ENCODE data around the gene ARHGAP28.
A peak's percentile ranks its signal among the peaks of the same experiment; 100 is the strongest.

ARHGAP28 gene

GRCh38 chr18:6757931-6758330, 28.4 kb downstream of the ARHGAP28 start:
- in situ Hi-C loops (cut with HindIII; ENCODE audit: low sequenced_read_pairs): no loop called here

DNA sequence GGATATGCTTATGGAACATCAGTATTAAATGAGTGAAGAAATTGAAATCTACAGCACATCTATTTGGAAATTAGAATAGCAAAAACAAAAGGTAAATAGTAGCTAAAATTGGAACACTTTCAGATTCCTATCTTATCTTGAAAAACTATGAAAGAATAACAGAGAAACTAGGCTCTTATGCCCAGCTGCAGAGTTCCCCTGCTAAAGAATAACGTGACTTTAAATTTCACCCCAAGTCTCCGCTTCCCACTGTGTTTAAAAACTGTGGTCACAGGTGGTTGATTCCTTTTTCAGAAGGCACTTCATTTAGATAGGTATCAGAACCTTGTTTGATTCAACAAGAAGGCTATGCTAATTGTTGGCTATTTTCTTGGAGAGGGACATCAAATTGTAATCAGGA, 30.1 kb downstream of the ARHGAP28 start:
- no peak overlapping the region for H3K4me3 ChIP-seq (ENCODE audit: low read depth, low read length)
- TF ChIP-seq, protein P1, sequence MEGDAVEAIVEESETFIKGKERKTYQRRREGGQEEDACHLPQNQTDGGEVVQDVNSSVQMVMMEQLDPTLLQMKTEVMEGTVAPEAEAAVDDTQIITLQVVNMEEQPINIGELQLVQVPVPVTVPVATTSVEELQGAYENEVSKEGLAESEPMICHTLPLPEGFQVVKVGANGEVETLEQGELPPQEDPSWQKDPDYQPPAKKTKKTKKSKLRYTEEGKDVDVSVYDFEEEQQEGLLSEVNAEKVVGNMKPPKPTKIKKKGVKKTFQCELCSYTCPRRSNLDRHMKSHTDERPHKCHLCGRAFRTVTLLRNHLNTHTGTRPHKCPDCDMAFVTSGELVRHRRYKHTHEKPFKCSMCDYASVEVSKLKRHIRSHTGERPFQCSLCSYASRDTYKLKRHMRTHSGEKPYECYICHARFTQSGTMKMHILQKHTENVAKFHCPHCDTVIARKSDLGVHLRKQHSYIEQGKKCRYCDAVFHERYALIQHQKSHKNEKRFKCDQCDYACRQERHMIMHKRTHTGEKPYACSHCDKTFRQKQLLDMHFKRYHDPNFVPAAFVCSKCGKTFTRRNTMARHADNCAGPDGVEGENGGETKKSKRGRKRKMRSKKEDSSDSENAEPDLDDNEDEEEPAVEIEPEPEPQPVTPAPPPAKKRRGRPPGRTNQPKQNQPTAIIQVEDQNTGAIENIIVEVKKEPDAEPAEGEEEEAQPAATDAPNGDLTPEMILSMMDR (IDR thresholded peaks at IDR 0.05; ENCODE audit: low read depth, low read length, missing control alignments): no peak
- in situ Hi-C loops (cut with HindIII; ENCODE audit: low sequenced_read_pairs): no loop called here
- DNase-seq (ENCODE audit: low read depth): no peak

More at GRCh38 chr18:6757931-6758330, 28.4 kb downstream of the ARHGAP28 start:
- peak; percentile 76 for DNase-seq (ENCODE audit: low read depth)
- TF ChIP-seq, protein P1 (IDR thresholded peaks at IDR 0.05; ENCODE audit: low read depth, low read length, missing control alignments): no peak
- no peak overlapping the region for H3K4me3 ChIP-seq (ENCODE audit: low read depth, low read length)

DNA sequence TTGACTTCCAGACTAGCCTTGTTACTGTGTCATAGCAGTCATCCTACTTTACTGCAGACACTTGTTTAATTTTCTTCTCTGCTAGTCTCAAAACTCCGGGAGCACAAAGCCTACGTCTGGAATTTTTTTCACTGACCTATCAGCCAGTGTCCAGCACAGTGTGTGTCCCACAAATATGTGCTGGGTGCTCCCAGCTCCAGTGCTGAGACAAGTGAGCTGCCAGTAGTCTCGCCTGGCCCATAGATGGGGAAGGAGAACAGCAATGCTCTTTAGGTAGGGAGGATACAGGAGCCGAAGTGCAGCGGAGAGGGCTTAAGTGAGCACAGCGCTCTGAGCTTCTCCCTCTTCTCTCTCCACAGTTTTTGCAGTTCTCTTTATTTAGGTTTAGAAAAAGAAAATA, 34.0 kb downstream of the ARHGAP28 start:
- no peak for DNase-seq (ENCODE audit: low read depth)
- H3K4me3 ChIP-seq (ENCODE audit: low read depth, low read length): no peak overlapping the region
- TF ChIP-seq, protein P1 (IDR thresholded peaks at IDR 0.05; ENCODE audit: low read depth, low read length, missing control alignments): no peak
- in situ Hi-C loops (cut with HindIII; ENCODE audit: low sequenced_read_pairs): no loop called here

DNA sequence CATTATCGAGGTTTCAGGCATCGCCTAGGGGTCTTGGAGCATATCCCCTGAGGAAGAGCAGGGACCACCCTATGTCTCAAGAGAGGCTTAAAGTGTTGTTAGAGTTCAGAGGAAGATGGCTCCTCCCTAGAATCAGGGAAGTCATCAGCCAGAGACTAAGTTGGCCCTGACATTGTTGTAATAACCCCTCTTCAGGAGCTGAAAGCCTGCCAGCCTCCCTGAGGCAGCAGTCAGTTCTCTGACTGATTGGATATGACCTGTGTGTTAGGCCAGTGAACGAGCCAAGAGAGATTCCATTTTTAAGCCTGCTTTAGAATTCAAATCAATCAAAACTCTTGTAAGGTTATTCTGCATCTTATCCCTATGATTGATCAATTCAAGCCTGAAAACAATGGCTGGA, 34.9 kb downstream of the ARHGAP28 start:
- H3K4me3 ChIP-seq (ENCODE audit: low read depth, low read length): no peak overlapping the region
- no peak for DNase-seq (ENCODE audit: low read depth)
- TF ChIP-seq, protein P1 (IDR thresholded peaks at IDR 0.05; ENCODE audit: low read depth, low read length, missing control alignments): no peak
- in situ Hi-C loops (cut with HindIII; ENCODE audit: low sequenced_read_pairs): no loop called here

- DNase-seq (ENCODE audit: low read depth): no peak
- H3K4me3 ChIP-seq (ENCODE audit: low read depth, low read length): no peak overlapping the region
- in situ Hi-C loops (cut with HindIII; ENCODE audit: low sequenced_read_pairs): no loop called here
- TF ChIP-seq, protein P1 (IDR thresholded peaks at IDR 0.05; ENCODE audit: low read depth, low read length, missing control alignments): no peak
Measured at GRCh38 chr18:6773777-6774176, 44.3 kb downstream of the ARHGAP28 start.

GRCh38 chr18:6775237-6775636, 45.7 kb downstream of the ARHGAP28 start:
- TF ChIP-seq, protein P1 (IDR thresholded peaks at IDR 0.05; ENCODE audit: low read depth, low read length, missing control alignments): no peak
- in situ Hi-C loops (cut with HindIII; ENCODE audit: low sequenced_read_pairs): no loop called here

DNA sequence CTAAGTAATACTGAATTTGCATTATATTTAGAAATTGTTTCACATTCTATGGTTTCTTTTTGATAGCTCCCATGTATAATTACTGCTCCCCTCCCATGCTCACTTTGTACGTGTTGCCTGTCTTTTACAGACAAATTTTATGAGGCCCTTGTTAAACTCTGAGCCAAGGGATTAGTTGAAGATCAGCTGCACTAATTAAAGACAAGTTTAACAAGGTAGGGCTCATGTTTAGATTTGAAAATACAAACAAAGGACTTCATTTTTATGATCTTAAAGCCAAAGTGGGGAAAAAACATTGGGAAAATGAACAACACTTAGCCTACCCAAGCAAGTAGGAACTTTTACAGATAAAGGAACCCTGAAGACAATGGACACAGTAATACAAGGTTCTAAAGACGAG, 46.2 kb downstream of the ARHGAP28 start:
- H3K4me3 ChIP-seq (ENCODE audit: low read depth, low read length): no peak overlapping the region
- TF ChIP-seq, protein P1 (IDR thresholded peaks at IDR 0.05; ENCODE audit: low read depth, low read length, missing control alignments): no peak
- DNase-seq (ENCODE audit: low read depth): no peak
- in situ Hi-C loops (cut with HindIII; ENCODE audit: low sequenced_read_pairs): no loop called here

More at GRCh38 chr18:6775237-6775636, 45.7 kb downstream of the ARHGAP28 start:
- no peak overlapping the region for H3K4me3 ChIP-seq (ENCODE audit: low read depth, low read length)
- no peak for DNase-seq (ENCODE audit: low read depth)

All from astrocyte of the cerebellum (primary cell).